Measurements from ENCODE around the gene AKAP6.

The AKAP6 gene

DNA sequence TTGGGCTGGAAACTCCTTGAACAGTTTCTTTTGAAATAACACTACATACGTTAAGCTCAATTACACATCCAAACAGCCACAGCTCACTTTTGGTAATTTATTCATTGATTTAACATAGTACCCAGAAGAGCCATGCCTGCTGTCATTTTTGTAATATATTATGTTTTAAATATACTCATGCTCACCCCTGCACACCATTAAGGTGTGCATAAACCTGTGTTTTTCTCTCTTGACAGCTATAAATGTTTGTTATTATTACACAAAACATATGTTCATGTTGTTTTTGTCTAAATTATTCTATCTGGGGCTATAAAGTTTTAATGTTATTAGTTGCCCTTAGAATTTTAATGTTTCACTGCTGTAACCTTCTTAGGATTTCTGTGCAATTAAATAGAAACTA lies 296.1 kb downstream of the AKAP6 start:
- Histone ChIP-seq H3K9me3 (ENCODE audit: control insufficient read depth, low read depth, low read length) (no peaks in the 10 kb centered on the region), H3K4me1 (ENCODE audit: control insufficient read depth, low read depth, low read length) (peaks cover 6% of the 10 kb centered on the region)

DNA sequence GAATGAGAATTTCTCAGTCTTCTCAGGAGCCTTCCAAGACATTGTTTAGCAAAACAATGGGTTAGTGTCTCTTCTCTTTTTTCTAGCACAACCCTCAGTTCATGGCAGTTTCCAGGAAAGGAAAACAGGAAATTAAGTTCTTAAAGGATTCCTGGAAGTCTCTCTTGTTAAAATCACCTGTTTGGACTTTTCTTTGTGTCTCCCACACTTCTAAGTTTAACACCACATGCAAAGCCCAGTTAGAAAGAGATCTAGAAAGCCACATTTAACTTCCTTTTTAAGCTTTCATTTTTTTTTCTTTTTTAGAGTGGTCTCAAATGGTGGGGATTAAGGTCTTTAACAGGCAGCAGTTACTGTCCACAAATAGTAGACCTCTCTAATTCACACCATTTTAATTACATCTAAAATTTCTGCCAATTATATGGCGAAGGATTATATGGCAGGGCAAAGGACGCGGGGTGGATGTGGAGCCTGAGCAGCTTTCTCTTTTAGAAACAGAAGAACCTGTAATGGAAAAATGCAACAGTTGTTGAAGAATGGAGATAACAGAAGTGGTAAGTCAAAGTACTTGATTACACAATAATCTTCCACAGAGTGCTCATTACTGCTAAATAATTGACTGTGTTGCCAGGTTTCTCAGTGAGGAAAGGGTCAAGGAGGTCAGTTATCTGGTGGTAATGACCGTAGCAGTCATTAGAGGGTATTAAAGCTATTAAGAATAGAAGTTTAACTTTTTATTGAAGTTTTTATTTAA lies 298.6 kb downstream of the AKAP6 start:
- Histone ChIP-seq H3K4me1 (ENCODE audit: control insufficient read depth, low read depth, low read length) (peaks cover 6% of the 10 kb centered on the region), H3K4me3 (ENCODE audit: low read length) (no peak overlapping the region), H3K27me3 (ENCODE audit: control insufficient read depth, insufficient read depth, low read length) (no peaks in the 10 kb centered on the region), H3K36me3 (ENCODE audit: control insufficient read depth, low read depth, low read length) (no peaks in the 10 kb centered on the region), H3K9me3 (ENCODE audit: control insufficient read depth, low read depth, low read length) (no peaks in the 10 kb centered on the region), H3K9ac (ENCODE audit: low read length) (no peak overlapping the region), H3K27ac (ENCODE audit: low read length) (no peak overlapping the region)

More for the DNA sequence above, 296.1 kb downstream of the AKAP6 start:
- no peaks in the 10 kb centered on the region for H3K27me3 ChIP-seq (ENCODE audit: control insufficient read depth, insufficient read depth, low read length)
- H3K27ac ChIP-seq (ENCODE audit: low read length), result no peak overlapping the region
- H3K4me3 ChIP-seq (ENCODE audit: low read length), result no peak overlapping the region
- H3K9ac ChIP-seq (ENCODE audit: low read length), result no peak overlapping the region
- H3K36me3 ChIP-seq (ENCODE audit: control insufficient read depth, low read depth, low read length), result no peaks in the 10 kb centered on the region

DNA sequence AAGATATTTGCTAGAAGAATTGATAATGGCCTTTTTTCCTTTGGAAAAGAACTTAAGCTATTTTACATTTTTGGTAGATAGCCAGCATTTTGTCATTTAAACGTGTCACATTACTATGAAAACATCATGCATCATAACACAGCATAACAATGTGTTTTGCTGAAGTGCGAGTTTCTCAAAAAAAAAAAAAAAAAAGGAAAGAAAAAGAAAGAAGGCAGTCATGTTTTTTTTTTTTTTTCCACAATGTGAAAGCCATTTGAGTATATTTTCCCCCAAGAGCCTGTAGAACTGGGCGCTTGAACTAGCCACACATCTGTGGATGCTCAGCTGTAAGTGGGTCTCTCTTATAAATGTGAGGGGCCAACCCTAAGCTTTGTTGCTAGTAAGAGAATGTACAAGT lies 300.1 kb downstream of the AKAP6 start:
- H3K9ac ChIP-seq (ENCODE audit: low read length), result no peak overlapping the region
- H3K4me3 ChIP-seq (ENCODE audit: low read length), result no peak overlapping the region
- H3K9me3 ChIP-seq (ENCODE audit: control insufficient read depth, low read depth, low read length), result no peaks in the 10 kb centered on the region
- no peaks in the 10 kb centered on the region for H3K27me3 ChIP-seq (ENCODE audit: control insufficient read depth, insufficient read depth, low read length)
- no peaks in the 10 kb centered on the region for H3K36me3 ChIP-seq (ENCODE audit: control insufficient read depth, low read depth, low read length)
- H3K4me1 ChIP-seq (ENCODE audit: control insufficient read depth, low read depth, low read length), result peaks cover 6% of the 10 kb centered on the region
- no peak overlapping the region for H3K27ac ChIP-seq (ENCODE audit: low read length)

DNA sequence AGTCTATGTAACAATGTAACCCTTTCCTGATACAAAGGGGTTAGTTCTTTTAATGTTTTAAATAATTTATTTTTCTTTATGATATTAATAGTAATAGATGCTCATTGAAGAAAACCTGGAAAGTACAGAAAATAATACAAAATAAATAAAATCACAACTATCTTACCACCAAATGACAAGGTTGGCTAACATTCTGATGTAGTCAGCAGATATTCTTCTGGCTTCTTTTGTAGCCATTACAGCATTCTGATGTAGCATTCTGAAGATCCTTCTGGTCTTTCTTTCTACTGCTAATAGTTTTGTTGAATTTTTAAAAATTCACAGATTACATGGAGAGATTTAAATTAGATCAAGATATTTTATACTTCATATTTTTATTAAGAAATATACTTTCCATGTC lies 301.6 kb downstream of the AKAP6 start:
- Histone ChIP-seq H3K4me1 (ENCODE audit: control insufficient read depth, low read depth, low read length) (peaks cover 6% of the 10 kb centered on the region), H3K9me3 (ENCODE audit: control insufficient read depth, low read depth, low read length) (no peaks in the 10 kb centered on the region), H3K27me3 (ENCODE audit: control insufficient read depth, insufficient read depth, low read length) (no peaks in the 10 kb centered on the region), H3K4me3 (ENCODE audit: low read length) (no peak overlapping the region), H3K36me3 (ENCODE audit: control insufficient read depth, low read depth, low read length) (no peaks in the 10 kb centered on the region), H3K9ac (ENCODE audit: low read length) (no peak overlapping the region), H3K27ac (ENCODE audit: low read length) (no peak overlapping the region)

DNA sequence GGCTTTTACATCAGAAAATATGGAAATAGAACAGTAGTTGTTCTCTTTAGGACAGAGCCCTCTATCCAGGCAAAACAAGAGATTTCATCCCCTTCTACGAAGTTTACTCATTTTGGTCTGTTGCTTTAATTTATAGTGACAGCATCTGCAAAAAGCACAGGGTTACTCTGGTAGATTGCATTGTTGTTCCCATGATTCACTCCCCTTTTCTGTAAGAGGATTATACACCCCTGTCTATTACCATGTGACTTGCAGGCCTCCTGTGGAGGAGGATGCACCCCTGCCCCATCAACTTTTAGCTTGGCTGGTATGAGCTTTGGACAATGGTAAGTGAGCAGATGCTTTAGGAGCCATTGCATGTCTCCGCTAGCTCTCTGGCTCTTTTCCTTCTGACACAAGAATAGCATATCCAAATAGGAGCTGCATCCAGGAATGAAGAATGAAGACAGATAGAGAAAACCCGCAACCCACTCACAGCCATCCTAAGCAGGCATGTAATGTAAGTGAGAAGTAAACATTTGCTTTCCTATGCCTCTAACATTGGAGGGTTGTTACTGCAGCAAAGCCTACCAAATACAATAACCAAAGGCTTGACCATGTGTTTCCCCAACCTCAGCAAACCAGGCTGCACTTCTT lies 304.2 kb downstream of the AKAP6 start:
- Histone ChIP-seq H3K27me3 (ENCODE audit: control insufficient read depth, insufficient read depth, low read length) (no peaks in the 10 kb centered on the region), H3K27ac (ENCODE audit: low read length) (no peak overlapping the region), H3K4me3 (ENCODE audit: low read length) (no peak overlapping the region), H3K4me1 (ENCODE audit: control insufficient read depth, low read depth, low read length) (no peaks in the 10 kb centered on the region), H3K9ac (ENCODE audit: low read length) (no peak overlapping the region), H3K36me3 (ENCODE audit: control insufficient read depth, low read depth, low read length) (no peaks in the 10 kb centered on the region), H3K9me3 (ENCODE audit: control insufficient read depth, low read depth, low read length) (no peaks in the 10 kb centered on the region)

DNA sequence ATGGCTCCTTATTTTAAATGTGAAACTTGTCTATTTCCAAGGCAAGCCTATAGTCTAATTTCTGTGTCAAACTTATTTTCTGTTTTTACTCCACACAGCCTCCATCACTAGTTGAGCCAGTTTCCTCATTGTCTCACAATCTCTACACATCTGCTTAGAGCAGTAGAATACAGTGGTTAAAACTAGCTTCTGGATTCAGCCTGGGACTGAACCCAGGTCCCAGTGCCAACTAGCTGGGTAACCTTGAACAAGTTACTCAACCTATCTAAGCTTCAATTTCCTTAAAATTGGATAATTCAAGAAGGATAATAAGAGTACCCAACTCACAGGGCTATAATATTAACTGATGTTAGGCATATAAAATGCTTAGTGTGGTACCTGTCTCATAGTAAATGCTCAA lies 304.8 kb downstream of the AKAP6 start:
- no peak overlapping the region for H3K9ac ChIP-seq (ENCODE audit: low read length)
- H3K4me3 ChIP-seq (ENCODE audit: low read length), result no peak overlapping the region
- no peaks in the 10 kb centered on the region for H3K36me3 ChIP-seq (ENCODE audit: control insufficient read depth, low read depth, low read length)
- H3K4me1 ChIP-seq (ENCODE audit: control insufficient read depth, low read depth, low read length), result no peaks in the 10 kb centered on the region
- H3K9me3 ChIP-seq (ENCODE audit: control insufficient read depth, low read depth, low read length), result no peaks in the 10 kb centered on the region
- no peak overlapping the region for H3K27ac ChIP-seq (ENCODE audit: low read length)
- no peaks in the 10 kb centered on the region for H3K27me3 ChIP-seq (ENCODE audit: control insufficient read depth, insufficient read depth, low read length)

DNA sequence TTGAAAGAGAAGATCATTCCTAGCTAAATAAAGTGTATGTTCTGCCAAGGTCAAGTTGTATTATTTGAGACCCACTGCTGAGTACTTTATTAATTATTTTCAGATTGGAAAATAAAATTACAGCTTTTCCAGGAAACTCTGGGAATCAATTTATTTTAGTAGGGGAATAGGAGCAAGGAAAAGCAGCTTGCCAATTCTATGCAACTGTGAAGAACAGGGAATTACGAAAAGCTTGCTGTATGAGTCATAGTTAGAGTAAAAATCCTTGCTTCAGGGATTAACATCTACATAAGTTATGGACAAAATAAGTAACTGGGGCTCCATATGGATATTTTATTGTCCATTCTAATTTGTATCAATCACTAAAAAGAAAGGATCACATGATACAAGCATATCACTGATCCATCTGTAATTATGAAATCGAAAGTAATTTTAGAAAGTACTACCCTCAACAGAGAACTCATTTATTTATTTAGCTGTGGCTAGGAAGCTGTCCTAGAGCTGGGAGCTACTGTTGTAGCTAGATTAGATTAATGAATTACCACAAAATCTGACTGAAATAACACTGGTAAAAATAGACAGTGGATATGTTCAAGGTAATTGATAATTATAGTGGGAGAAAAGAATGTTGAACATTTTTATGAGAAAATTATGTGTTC lies 306.1 kb downstream of the AKAP6 start:
- H3K4me3 ChIP-seq (ENCODE audit: low read length), result no peak overlapping the region

DNA sequence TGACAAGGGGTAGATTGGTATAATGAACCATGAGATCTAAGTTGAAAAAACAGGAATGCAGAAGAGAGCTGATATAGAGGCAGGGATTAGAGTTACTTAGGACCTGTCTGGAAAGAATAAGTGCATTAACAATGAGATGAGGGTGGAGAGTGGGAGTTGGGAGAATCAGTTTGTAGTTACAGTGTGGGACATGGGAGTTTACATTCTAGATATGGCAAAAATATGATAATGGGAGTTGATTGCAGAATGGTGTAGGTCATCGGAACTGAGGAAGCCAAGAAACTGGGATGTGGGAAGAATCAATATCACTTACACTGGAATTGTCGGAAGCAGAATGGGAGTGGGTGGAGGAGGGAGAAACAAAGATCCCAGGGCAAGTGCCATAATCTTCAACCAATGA lies 308.5 kb downstream of the AKAP6 start:
- no peaks in the 10 kb centered on the region for H3K36me3 ChIP-seq (ENCODE audit: control insufficient read depth, low read depth, low read length)
- H3K4me3 ChIP-seq (ENCODE audit: low read length), result no peak overlapping the region
- H3K9me3 ChIP-seq (ENCODE audit: control insufficient read depth, low read depth, low read length), result no peaks in the 10 kb centered on the region
- H3K27ac ChIP-seq (ENCODE audit: low read length), result no peak overlapping the region
- H3K9ac ChIP-seq (ENCODE audit: low read length), result no peak overlapping the region
- H3K27me3 ChIP-seq (ENCODE audit: control insufficient read depth, insufficient read depth, low read length), result no peaks in the 10 kb centered on the region
- H3K4me1 ChIP-seq (ENCODE audit: control insufficient read depth, low read depth, low read length), result no peaks in the 10 kb centered on the region

More for the DNA sequence above, 306.1 kb downstream of the AKAP6 start:
- H3K9ac ChIP-seq (ENCODE audit: low read length), result no peak overlapping the region
- no peaks in the 10 kb centered on the region for H3K9me3 ChIP-seq (ENCODE audit: control insufficient read depth, low read depth, low read length)
- H3K27ac ChIP-seq (ENCODE audit: low read length), result no peak overlapping the region
- H3K4me1 ChIP-seq (ENCODE audit: control insufficient read depth, low read depth, low read length), result no peaks in the 10 kb centered on the region
- H3K36me3 ChIP-seq (ENCODE audit: control insufficient read depth, low read depth, low read length), result no peaks in the 10 kb centered on the region
- no peaks in the 10 kb centered on the region for H3K27me3 ChIP-seq (ENCODE audit: control insufficient read depth, insufficient read depth, low read length)

DNA sequence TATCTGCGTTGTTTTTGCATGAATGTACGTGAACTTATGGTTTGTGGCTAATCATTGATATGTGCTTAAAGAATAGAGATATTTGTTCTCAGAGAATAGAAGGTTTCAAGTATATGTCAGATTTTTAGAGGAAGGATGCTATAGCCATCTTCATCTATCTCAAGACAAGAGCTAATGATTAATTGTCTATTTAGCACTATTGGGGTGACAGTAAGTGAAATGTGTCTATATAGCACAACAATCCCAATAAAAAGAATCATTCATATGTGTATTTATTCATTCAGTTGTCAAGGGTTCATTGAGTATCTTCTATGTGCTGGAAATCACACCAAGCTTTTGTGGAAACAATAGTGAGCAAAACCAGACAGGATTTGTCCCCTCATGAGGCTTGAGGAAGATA lies 310.1 kb downstream of the AKAP6 start:
- Histone ChIP-seq H3K9ac (ENCODE audit: low read length) (no peak overlapping the region), H3K27me3 (ENCODE audit: control insufficient read depth, insufficient read depth, low read length) (no peaks in the 10 kb centered on the region), H3K27ac (ENCODE audit: low read length) (no peak overlapping the region), H3K4me1 (ENCODE audit: control insufficient read depth, low read depth, low read length) (no peaks in the 10 kb centered on the region), H3K4me3 (ENCODE audit: low read length) (no peak overlapping the region), H3K9me3 (ENCODE audit: control insufficient read depth, low read depth, low read length) (no peaks in the 10 kb centered on the region), H3K36me3 (ENCODE audit: control insufficient read depth, low read depth, low read length) (no peaks in the 10 kb centered on the region)

DNA sequence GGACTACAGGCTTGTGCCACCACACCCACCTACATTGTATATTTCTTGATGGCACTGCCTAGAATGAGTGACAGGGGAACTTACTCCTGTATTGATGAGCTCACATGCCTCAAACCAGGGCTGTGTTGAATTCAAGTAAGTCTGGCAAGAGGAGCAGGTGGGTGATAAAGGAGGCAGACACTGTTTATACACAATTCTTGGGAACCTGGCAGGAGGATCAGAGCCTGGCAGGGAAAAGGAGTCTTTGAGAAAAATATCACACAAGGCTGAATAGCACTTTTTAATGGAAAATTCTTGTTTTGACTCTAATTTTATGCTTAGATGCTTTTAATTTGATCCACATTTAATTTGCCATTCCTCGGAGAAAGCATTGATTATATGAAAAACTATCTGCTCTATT lies 316.5 kb downstream of the AKAP6 start:
- no peaks in the 10 kb centered on the region for H3K36me3 ChIP-seq (ENCODE audit: control insufficient read depth, low read depth, low read length)
- H3K27ac ChIP-seq (ENCODE audit: low read length), result no peak overlapping the region
- no peaks in the 10 kb centered on the region for H3K4me1 ChIP-seq (ENCODE audit: control insufficient read depth, low read depth, low read length)
- H3K27me3 ChIP-seq (ENCODE audit: control insufficient read depth, insufficient read depth, low read length), result no peaks in the 10 kb centered on the region
- H3K9me3 ChIP-seq (ENCODE audit: control insufficient read depth, low read depth, low read length), result no peaks in the 10 kb centered on the region
- H3K9ac ChIP-seq (ENCODE audit: low read length), result no peak overlapping the region
- no peak overlapping the region for H3K4me3 ChIP-seq (ENCODE audit: low read length)

DNA sequence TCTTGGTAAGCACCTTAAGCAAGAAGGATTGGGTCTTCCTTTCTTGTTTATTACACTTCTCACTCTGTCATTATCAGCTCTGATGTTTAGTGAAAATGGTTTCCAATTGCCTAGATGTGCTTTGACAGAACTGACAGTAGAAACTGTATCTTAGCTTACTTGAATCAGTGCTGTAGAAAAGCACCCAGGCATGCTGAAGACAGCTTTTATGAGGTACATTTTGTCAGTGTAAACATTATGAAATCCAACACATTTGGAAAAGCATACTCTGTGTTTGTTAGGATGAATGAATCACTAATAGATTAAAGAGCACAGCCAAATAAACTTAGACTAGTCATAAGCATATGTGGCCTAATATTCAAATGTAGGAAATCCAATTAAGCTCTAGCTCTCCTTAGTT lies 319.3 kb downstream of the AKAP6 start:
- no peak overlapping the region for H3K27ac ChIP-seq (ENCODE audit: low read length)
- H3K27me3 ChIP-seq (ENCODE audit: control insufficient read depth, insufficient read depth, low read length), result no peaks in the 10 kb centered on the region

More for the DNA sequence above, 319.3 kb downstream of the AKAP6 start:
- no peaks in the 10 kb centered on the region for H3K9me3 ChIP-seq (ENCODE audit: control insufficient read depth, low read depth, low read length)
- H3K4me3 ChIP-seq (ENCODE audit: low read length), result no peak overlapping the region
- H3K36me3 ChIP-seq (ENCODE audit: control insufficient read depth, low read depth, low read length), result no peaks in the 10 kb centered on the region
- H3K9ac ChIP-seq (ENCODE audit: low read length), result no peak overlapping the region
- no peaks in the 10 kb centered on the region for H3K4me1 ChIP-seq (ENCODE audit: control insufficient read depth, low read depth, low read length)

Data from iPS-18a (cell line).